PC-3 (cell line): ENCODE results near the gene CSF1R. TPM values are rescaled to one million over a fixed set of nuclear protein-coding genes. Genes with fewer than 3 reads are reported as not detected.
A peak's percentile ranks its signal among the peaks of the same experiment; 100 is the strongest.

ENCODE experiments used
- ATAC-seq: fragments of 200-7000 bp; cut with Tn5 transposase; 2 replicates; pipeline ENCODE4 v1.9.1; 2020; ENCODE audit warnings: mild to moderate bottlenecking, moderate library complexity
- BruUV-seq: library from RNA; stranded (reverse); fragments of 400-500 nt; replicated peaks from 2 replicates; lab custom pipeline; 2021; lab: Mats Ljungman, UMichigan
- CTCF ChIA-PET: fragments of 300-600 bp; sonication (Branson Sonifier 250); formaldehyde crosslinking; loops from one replicate; lab custom pipeline; 2022; ENCODE audit warnings: antibody characterized with exemption; lab: Charles Lee
- POLR2A ChIA-PET: fragments of 300-600 bp; sonication (Branson Sonifier 250); formaldehyde crosslinking; loops from one replicate; lab custom pipeline; 2022; ENCODE audit warnings: antibody characterized with exemption; ENCODE audit not compliant: unreplicated experiment; lab: Charles Lee
- DNase-seq: peaks from one replicate; pipeline ENCODE4 v3.0.0-alpha.2; 2015
- H2AFZ ChIP-seq: fragments of 300-600 bp; sonication (generic); 2 replicates; pipeline ENCODE4 v1.6.0; 2016; ENCODE audit warnings: antibody characterized with exemption, low read length
- H3F3A ChIP-seq: fragments of 300-600 bp; sonication (generic); one replicate; pipeline ENCODE4 v1.6.0; 2017; ENCODE audit warnings: antibody characterized with exemption, low read length, control low read depth, mild to moderate bottlenecking; ENCODE audit not compliant: unreplicated experiment
- H3K27ac ChIP-seq: fragments of 300-600 bp; sonication (generic); 2 replicates; pipeline ENCODE4 v1.5.1; 2016; ENCODE audit warnings: mild to moderate bottlenecking, low read length
- H3K27me3 ChIP-seq: fragments of 300-600 bp; sonication (generic); 2 replicates; pipeline ENCODE4 v1.6.1; 2016; ENCODE audit warnings: low read length, mixed read lengths
- H3K36me3 ChIP-seq: fragments of 300-600 bp; sonication (generic); 2 replicates; pipeline ENCODE4 v1.6.1; 2016; ENCODE audit warnings: low read depth, mixed run types, low read length, mixed read lengths
- H3K4me1 ChIP-seq: fragments of 300-600 bp; sonication (generic); 2 replicates; pipeline ENCODE4 v1.5.1; 2016; ENCODE audit warnings: low read length; ENCODE audit not compliant: insufficient read depth
- H3K4me2 ChIP-seq: fragments of 300-600 bp; sonication (generic); 2 replicates; pipeline ENCODE4 v1.6.0; 2016; ENCODE audit warnings: low read length
- H3K4me3 ChIP-seq: fragments of 300-600 bp; sonication (generic); 2 replicates; pipeline ENCODE4 v1.5.1; 2016; ENCODE audit warnings: mild to moderate bottlenecking, low read length, mixed read lengths
- H3K79me2 ChIP-seq: fragments of 300-600 bp; sonication (generic); 2 replicates; pipeline ENCODE4 v1.6.1; 2017; ENCODE audit warnings: low read length, mixed read lengths
- H3K9ac ChIP-seq: fragments of 300-600 bp; sonication (generic); 2 replicates; pipeline ENCODE4 v1.6.0; 2016; ENCODE audit warnings: mild to moderate bottlenecking, low read length
- H3K9me2 ChIP-seq: fragments of 300-600 bp; sonication (generic); replicated peaks from 2 replicates; pipeline ENCODE4 v1.6.1; 2016; ENCODE audit warnings: mixed run types, low read length, mixed read lengths
- H3K9me3 ChIP-seq: fragments of 300-600 bp; sonication (generic); 2 replicates; pipeline ENCODE4 v1.6.1; 2016; ENCODE audit warnings: low read length, mixed read lengths
- H4K20me1 ChIP-seq: fragments of 300-600 bp; sonication (generic); 2 replicates; pipeline ENCODE4 v1.6.1; 2016; ENCODE audit warnings: low read length, mixed read lengths
- CTCF ChIP-seq: fragments of 300-600 bp; sonication (generic); conservative IDR thresholded peaks from 2 replicates; pipeline ENCODE4 v1.5.1; 2017; ENCODE audit warnings: antibody characterized with exemption, low read depth, mild to moderate bottlenecking, low read length
- EZH2 ChIP-seq: fragments of 300-600 bp; sonication (generic); IDR thresholded peaks from one replicate; pipeline ENCODE4 v1.6.1; 2017; ENCODE audit warnings: antibody characterized with exemption, mild to moderate bottlenecking, low read length; ENCODE audit not compliant: unreplicated experiment
- EZH2phosphoT487 ChIP-seq: fragments of 300-600 bp; sonication (generic); IDR thresholded peaks from 2 replicates; pipeline ENCODE4 v1.6.1; 2018; ENCODE audit warnings: mild to moderate bottlenecking, antibody characterized with exemption, low read length, borderline replicate concordance
- intact Hi-C: fragments of 100-400 bp; cut with micrococcal nuclease; formaldehyde crosslinking; loops from 2 replicates; pipeline ENCODE4 v1.9.0; 2023
- total RNA-seq: library from RNA; depleted of rRNA; stranded (reverse); fragments of >200 nt; gene quantifications from 2 replicates; pipeline ENCODE4 v1.2.3, GENCODE V29; 2014

CSF1R gene
- total RNA-seq, 1 experiment from 2014 or later = not detected

GRCh38 chr5:150065886-150066285 is 20.5 kb downstream of the CSF1R start:
- ChIA-PET CTCF (no interaction called here), POLR2A (no interaction called here)
- Histone ChIP-seq H3K27ac (no peak overlapping the region), H3K27me3 (no peaks in the 10 kb centered on the region), H3K9me3 (no peaks in the 10 kb centered on the region), H4K20me1 (no peaks in the 10 kb centered on the region), H2AFZ (no peak overlapping the region), H3K36me3 (no peaks in the 10 kb centered on the region), H3K4me1 (peaks cover 14% of the 10 kb centered on the region), H3K9ac (no peak overlapping the region), H3K79me2 (no peaks in the 10 kb centered on the region), H3F3A (no peaks in the 10 kb centered on the region), H3K4me3 (no peak overlapping the region), H3K9me2 (no peaks in the 10 kb centered on the region), H3K4me2 (no peak overlapping the region)
- intact Hi-C loops = no loop called here
- DNase-seq (no peak), ATAC-seq (no peak)
- BruUV-seq = no TSS peak
- TF ChIP-seq CTCF (no peak), EZH2phosphoT487 (no peak), EZH2 (no peak)

- no peaks in the 10 kb centered on the region for H4K20me1 ChIP-seq
- no peaks in the 10 kb centered on the region for H3F3A ChIP-seq
- H3K4me2 ChIP-seq = no peak overlapping the region
- no peaks in the 10 kb centered on the region for H3K36me3 ChIP-seq
- ChIA-PET CTCF (no interaction called here), POLR2A (no interaction called here)
- no peaks in the 10 kb centered on the region for H3K9me2 ChIP-seq
- H3K9ac ChIP-seq = no peak overlapping the region
- H3K27ac ChIP-seq = no peak overlapping the region
- no peaks in the 10 kb centered on the region for H3K9me3 ChIP-seq
- H2AFZ ChIP-seq = no peak overlapping the region
- ATAC-seq (peak; percentile 39), DNase-seq (no peak)
- H3K4me3 ChIP-seq = no peak overlapping the region
- H3K27me3 ChIP-seq = no peaks in the 10 kb centered on the region
- peaks cover 14% of the 10 kb centered on the region for H3K4me1 ChIP-seq
- TF ChIP-seq CTCF = no peak
- TF ChIP-seq EZH2 = no peak
- TF ChIP-seq EZH2phosphoT487 = no peak
- intact Hi-C loops = no loop called here
- BruUV-seq = no TSS peak
- no peaks in the 10 kb centered on the region for H3K79me2 ChIP-seq
Measured at GRCh38 chr5:150065346-150065745, 21.0 kb downstream of the CSF1R start.

- BruUV-seq = no TSS peak
- no peaks in the 10 kb centered on the region for H3K27me3 ChIP-seq
- H3K9ac ChIP-seq = no peak overlapping the region
- ChIA-PET CTCF (no interaction called here), POLR2A (no interaction called here)
- no peak overlapping the region for H2AFZ ChIP-seq
- no peaks in the 10 kb centered on the region for H3K36me3 ChIP-seq
- H3K9me3 ChIP-seq = no peaks in the 10 kb centered on the region
- intact Hi-C loops = no loop called here
- peaks cover 14% of the 10 kb centered on the region for H3K4me1 ChIP-seq
- no peaks in the 10 kb centered on the region for H4K20me1 ChIP-seq
- no peak for ATAC-seq
- H3K4me2 ChIP-seq = no peak overlapping the region
- no peaks in the 10 kb centered on the region for H3K9me2 ChIP-seq
- H3F3A ChIP-seq = no peaks in the 10 kb centered on the region
- H3K27ac ChIP-seq = no peak overlapping the region
- no peaks in the 10 kb centered on the region for H3K79me2 ChIP-seq
- TF ChIP-seq EZH2phosphoT487 (no peak), CTCF (no peak)
- no peak overlapping the region for H3K4me3 ChIP-seq
- DNase-seq = no peak
Measured at GRCh38 chr5:150064681-150065220, 21.6 kb downstream of the CSF1R start.
